Endothelial cell of umbilical vein (primary cell): ENCODE measurements around the gene NUDT6. TPM values are rescaled to one million over a fixed set of nuclear protein-coding genes. Genes with fewer than 3 reads are reported as not detected.
A peak's percentile ranks its signal among the peaks of the same experiment; 100 is the strongest.

ENCODE experiments used
- BruUV-seq: library from RNA; stranded (reverse); fragments of 400-500 nt; replicated peaks from 2 replicates; lab custom pipeline; 2021; lab: Mats Ljungman, UMichigan
- CTCF ChIA-PET: fragments of 300-600, 350-600 bp; sonication (Branson Sonifier 250); formaldehyde crosslinking; loops from one replicate; lab custom pipeline; 2021; ENCODE audit warnings: antibody characterized with exemption, inconsistent platforms; lab: Charles Lee
- POLR2A ChIA-PET: fragments of 300-600, 350-600 bp; sonication (Branson Sonifier 250); formaldehyde crosslinking; loops from one replicate; lab custom pipeline; 2021; ENCODE audit warnings: antibody characterized with exemption, inconsistent platforms; lab: Charles Lee
- DNase-seq: peaks from one replicate; pipeline ENCODE4 v3.0.0-alpha.2; 2011; ENCODE audit warnings: low read depth, low spot score
- FAIRE-seq: peaks from 2 replicates; lab custom pipeline; 2011; peaks lifted over from hg19 to GRCh38; lab: Jason Lieb, UNC
- H2AFZ ChIP-seq: 2 replicates; pipeline ENCODE4 v1.6.0; 2012; ENCODE audit warnings: low read depth, low read length, control low read depth, inconsistent platforms
- H3K27ac ChIP-seq: 2 replicates; pipeline ENCODE4 v1.5.1; 2011; ENCODE audit warnings: low read depth, mild to moderate bottlenecking, control low read depth, low read length, moderate library complexity; ENCODE audit not compliant: insufficient read depth
- H3K27me3 ChIP-seq, 2 experiments: 2 replicates each; pipeline versions ENCODE4 v1.6.0 to v1.6.1; 2011; ENCODE audit warnings: low read length in 2 of 2, mixed read lengths in 1 of 2; ENCODE audit not compliant: control insufficient read depth in 2 of 2, insufficient read depth in 2 of 2
- H3K36me3 ChIP-seq, 2 experiments: 2 replicates in 1 of 2; 3 replicates in 1 of 2; pipeline ENCODE4 v1.5.1; 2011; ENCODE audit warnings: low read length in 2 of 2, mild to moderate bottlenecking in 1 of 2, moderate library complexity in 1 of 2; ENCODE audit not compliant: control insufficient read depth in 2 of 2, insufficient read depth in 2 of 2; ENCODE audit errors: extremely low read depth in 1 of 2
- H3K4me1 ChIP-seq: 3 replicates; pipeline ENCODE4 v1.5.1; 2011; ENCODE audit warnings: mild to moderate bottlenecking, low read length; ENCODE audit not compliant: control insufficient read depth, insufficient read depth; ENCODE audit errors: extremely low read depth
- H3K4me2 ChIP-seq: 2 replicates; pipeline ENCODE4 v1.6.1; 2011; ENCODE audit warnings: low read length, control low read depth, mixed read lengths; ENCODE audit not compliant: insufficient read depth
- H3K4me3 ChIP-seq, 3 experiments: fragments of 200-600 bp in 1 of 3; sonication (generic), shearing (Covaris generic) in 1 of 3; replicated peaks in 1 of 3; 2 replicates each; pipeline ENCODE4 v1.5.1; 2011 to 2016; ENCODE audit warnings: control low read depth in 3 of 3, low read length in 3 of 3, mild to moderate bottlenecking in 2 of 3, inconsistent platforms in 1 of 3, low read depth in 1 of 3, moderate library complexity in 1 of 3; ENCODE audit not compliant: insufficient read depth in 1 of 3
- H3K79me2 ChIP-seq: 2 replicates; pipeline ENCODE4 v1.6.0; 2012; ENCODE audit warnings: low read length, inconsistent platforms; ENCODE audit not compliant: control insufficient read depth, insufficient read depth
- H3K9ac ChIP-seq: replicated peaks from 2 replicates; pipeline ENCODE3; 2011; ENCODE audit warnings: low read length, control low read depth; ENCODE audit not compliant: insufficient read depth; ENCODE audit errors: extremely low read depth
- H3K9me1 ChIP-seq: replicated peaks from 3 replicates; pipeline ENCODE4 v1.6.0; 2011; ENCODE audit warnings: mild to moderate bottlenecking, low read length; ENCODE audit not compliant: control insufficient read depth, insufficient read depth; ENCODE audit errors: extremely low read depth
- H3K9me3 ChIP-seq: replicated peaks from 2 replicates; pipeline ENCODE4 v1.5.1; 2012; ENCODE audit warnings: low read length, inconsistent platforms; ENCODE audit not compliant: control insufficient read depth, insufficient read depth
- H4K20me1 ChIP-seq: replicated peaks from 2 replicates; pipeline ENCODE3; 2011; ENCODE audit warnings: mild to moderate bottlenecking, low read length; ENCODE audit not compliant: control insufficient read depth, insufficient read depth; ENCODE audit errors: extremely low read depth
- CTCF ChIP-seq, 2 donors: IDR thresholded peaks; 1 replicate in 1 of 2; 2 replicates in 1 of 2; pipeline ENCODE4 v1.5.1; 2011; ENCODE audit warnings: low read length in 2 of 2, mild to moderate bottlenecking in 2 of 2, moderate library complexity in 2 of 2, control low read depth in 1 of 2, inconsistent platforms in 1 of 2, low read depth in 1 of 2; ENCODE audit not compliant: insufficient read depth in 1 of 2; ENCODE audit errors: extremely low read depth in 1 of 2
- EZH2 ChIP-seq: IDR thresholded peaks from 2 replicates; pipeline ENCODE4 v1.6.1; 2012; ENCODE audit warnings: borderline replicate concordance, low read depth, mild to moderate bottlenecking, moderate library complexity, low read length, inconsistent platforms; ENCODE audit not compliant: severe bottlenecking
- FOS ChIP-seq: IDR thresholded peaks from 2 replicates; pipeline ENCODE4 v1.6.1; 2011; ENCODE audit warnings: mild to moderate bottlenecking, low read length, moderate library complexity, borderline replicate concordance; ENCODE audit not compliant: insufficient read depth
- GATA2 ChIP-seq: IDR thresholded peaks from 2 replicates; pipeline ENCODE4 v1.7.0; 2011; ENCODE audit warnings: low read depth, mild to moderate bottlenecking, moderate library complexity, mixed read lengths, low read length; ENCODE audit not compliant: insufficient read length, insufficient read depth
- JUN ChIP-seq: IDR thresholded peaks from 2 replicates; pipeline ENCODE4 v1.6.1; 2011; ENCODE audit warnings: borderline replicate concordance, low read depth; ENCODE audit not compliant: insufficient read length, insufficient read depth
- MYC ChIP-seq: IDR thresholded peaks from one replicate; pipeline ENCODE4 v1.6.1; 2011; ENCODE audit warnings: mild to moderate bottlenecking, low read depth, low read length
- POLR2A ChIP-seq: IDR thresholded peaks from 2 replicates; pipeline ENCODE4 v1.6.1; 2012; ENCODE audit warnings: low read depth, mild to moderate bottlenecking, control low read depth, low read length
- POLR2AphosphoS5 ChIP-seq: IDR thresholded peaks from 2 replicates; pipeline ENCODE4 v1.6.1; 2012; ENCODE audit warnings: low read depth, mild to moderate bottlenecking, control low read depth, low read length, moderate library complexity; ENCODE audit not compliant: insufficient read depth
- dilution Hi-C: fragments of 300-500 bp; cut with MboI; formaldehyde crosslinking; loops from one replicate; pipeline ENCODE4 v1.15.0; 2019; ENCODE audit warnings: low sequenced_read_pairs; ENCODE audit not compliant: extremely low pct_ligation_motif_present
- intact Hi-C: fragments of 100-400 bp; cut with micrococcal nuclease; formaldehyde crosslinking; loops from one replicate; pipeline ENCODE4 v1.10.0; 2022
- polyA plus RNA-seq, 4 experiments: library from polyadenylated mRNA; depleted of rRNA in 3 of 4; stranded (reverse) in 3 of 4; unstranded in 1 of 4; fragments of >200 nt; gene quantifications; 2 replicates each; pipeline versions ENCODE4 v1.2.1 to v1.2.3, GENCODE V29; 2011 to 2012; ENCODE audit warnings: missing spikeins in 1 of 4
- total RNA-seq: library from RNA; stranded (reverse); gene quantifications from 2 replicates; pipeline ENCODE4 v1.2.3, GENCODE V29; 2021
- TF ChIP-seq, protein P1 (sequence below): IDR thresholded peaks from 2 replicates; pipeline ENCODE4 v1.6.1; 2011; ENCODE audit not compliant: insufficient read depth, insufficient read length

NUDT6 gene
- total and polyA plus RNA-seq, 2 donors (not counting 3 experiments of a cell fraction or from before 2014, with no cell fraction given): 5.1 to 5.4 TPM

DNA sequence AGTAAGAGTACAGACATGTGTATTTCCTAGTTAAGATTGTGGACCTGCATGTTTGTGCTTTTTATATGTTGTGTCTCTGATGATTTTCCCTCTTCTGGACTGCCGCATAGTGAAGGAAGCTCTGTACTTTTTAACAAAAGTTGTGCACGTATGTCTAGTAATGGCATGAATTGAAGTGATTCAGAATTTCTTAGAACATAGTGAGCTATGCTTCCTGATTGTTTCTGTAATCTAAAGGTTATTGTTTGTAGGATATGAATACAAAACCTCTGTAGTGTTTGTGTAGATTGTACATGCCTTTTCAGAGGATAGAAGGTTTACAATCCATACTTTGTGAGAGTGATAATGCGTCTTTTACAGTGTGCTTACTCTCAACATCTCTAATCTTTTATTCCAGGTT, 37.0 kb upstream of the NUDT6 start:
- Histone ChIP-seq H3K9me3 (no peaks in the 10 kb centered on the region), H3K4me3 (no peak overlapping the region), H3K36me3 (no peaks in the 10 kb centered on the region), H3K79me2 (no peaks in the 10 kb centered on the region), H3K4me2 (no peak overlapping the region), H3K27me3 (no peaks in the 10 kb centered on the region), H3K27ac (no peak overlapping the region), H4K20me1 (no peaks in the 10 kb centered on the region), H3K4me1 (no peaks in the 10 kb centered on the region), H2AFZ (no peak overlapping the region), H3K9ac (no peak overlapping the region), H3K9me1 (no peaks in the 10 kb centered on the region)
- FAIRE-seq (no peak), DNase-seq (peak; percentile 10)
- CTCF ChIA-PET: no interaction called here
- dilution Hi-C loops: no loop called here
- TF ChIP-seq EZH2 (no peak), FOS (no peak), POLR2AphosphoS5 (no peak), MYC (no peak), POLR2A (no peak), GATA2 (no peak), CTCF (IDR thresholded peaks at IDR 0.05; ENCODE audit: extremely low read depth in 1 of 2, insufficient read depth in 1 of 2, low read depth in 1 of 2, low read length in 2 of 2) (no peak), JUN (no peak)
- TF ChIP-seq, protein P1, sequence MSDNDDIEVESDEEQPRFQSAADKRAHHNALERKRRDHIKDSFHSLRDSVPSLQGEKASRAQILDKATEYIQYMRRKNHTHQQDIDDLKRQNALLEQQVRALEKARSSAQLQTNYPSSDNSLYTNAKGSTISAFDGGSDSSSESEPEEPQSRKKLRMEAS: no peak
- intact Hi-C loops: no loop called here
- POLR2A ChIA-PET: no interaction called here
- BruUV-seq: no TSS peak
